Measurements from ENCODE around the gene FAM200C. TPM values are rescaled to one million over a fixed set of nuclear protein-coding genes. Genes with fewer than 3 reads are reported as not detected.

FAM200C gene
- total RNA-seq, 1 donor from 2014 or later = 1.4 TPM

DNA sequence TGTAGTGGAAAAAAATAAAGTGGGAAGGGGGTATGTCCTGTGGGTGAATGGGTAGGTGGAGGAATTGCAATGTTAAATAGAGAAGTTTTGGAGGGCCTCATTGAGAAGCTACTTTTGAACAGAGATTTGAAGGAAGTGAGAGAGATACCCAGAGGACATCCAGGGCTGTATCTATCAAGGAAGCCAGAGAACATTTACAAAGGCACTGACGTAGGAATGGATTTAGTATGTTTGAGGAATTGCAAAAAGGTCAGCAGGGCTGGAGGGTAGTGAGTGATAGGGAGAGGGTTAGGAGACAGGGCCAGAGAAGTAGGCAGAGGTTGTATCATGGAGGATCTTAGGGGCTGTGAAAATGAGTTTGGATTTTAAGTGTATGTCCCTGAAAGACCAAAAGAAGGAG is 35.7 kb upstream of the FAM200C start:
- no peaks in the 10 kb centered on the region for H3K27me3 Mint-ChIP-seq
- intact Hi-C loops (cut with micrococcal nuclease) = loop anchor here (5.0 to 10.0 kb wide), 3 partner anchors 219 to 1109 kb away; partner anchors contain the start of gene GABRB2
- no peak for DNase-seq
- H3K36me3 Mint-ChIP-seq (ENCODE audit: low read depth) = no peaks in the 10 kb centered on the region
- H3K4me1 Mint-ChIP-seq = peaks cover 28% of the 10 kb centered on the region
- no peaks in the 10 kb centered on the region for H3K9me3 Mint-ChIP-seq
- no peak overlapping the region for H3K4me3 Mint-ChIP-seq
- no peak overlapping the region for H3K27ac Mint-ChIP-seq

DNA sequence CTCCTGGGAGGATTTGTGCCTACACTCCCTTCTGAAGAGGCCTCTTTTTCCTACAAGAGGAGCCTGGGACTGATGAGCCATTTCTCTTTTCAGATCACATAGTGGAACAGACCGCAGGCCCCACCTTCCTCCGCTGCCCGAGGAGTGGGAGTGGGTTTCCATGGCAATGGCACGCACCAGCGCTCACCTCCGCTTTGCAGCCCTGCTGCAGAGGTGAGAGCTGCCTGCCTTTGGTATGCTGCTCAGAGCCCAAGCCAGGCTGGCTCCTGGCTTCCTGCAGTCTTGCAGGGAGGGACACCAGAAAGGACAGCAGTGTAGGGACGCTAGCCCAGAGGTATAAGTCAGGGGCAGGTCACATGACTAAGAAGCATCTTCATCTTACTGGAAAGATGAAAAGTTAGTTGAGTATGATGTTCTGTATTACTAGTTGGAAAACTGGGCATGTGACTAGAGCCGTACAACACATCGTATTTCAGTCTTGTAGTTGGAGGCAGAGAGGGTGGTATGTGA is 34.2 kb upstream of the FAM200C start:
- H3K27ac Mint-ChIP-seq = no peak overlapping the region
- H3K4me3 Mint-ChIP-seq = no peak overlapping the region
- no peaks in the 10 kb centered on the region for H3K9me3 Mint-ChIP-seq
- no peaks in the 10 kb centered on the region for H3K27me3 Mint-ChIP-seq
- intact Hi-C loops (cut with micrococcal nuclease) = loop anchor here (10.0 kb wide), 2 partner anchors 221 to 1111 kb away; partner anchors contain the start of gene GABRB2
- peaks cover 10% of the 10 kb centered on the region for H3K36me3 Mint-ChIP-seq (ENCODE audit: low read depth)
- peaks cover 19% of the 10 kb centered on the region for H3K4me1 Mint-ChIP-seq
- DNase-seq = no peak

DNA sequence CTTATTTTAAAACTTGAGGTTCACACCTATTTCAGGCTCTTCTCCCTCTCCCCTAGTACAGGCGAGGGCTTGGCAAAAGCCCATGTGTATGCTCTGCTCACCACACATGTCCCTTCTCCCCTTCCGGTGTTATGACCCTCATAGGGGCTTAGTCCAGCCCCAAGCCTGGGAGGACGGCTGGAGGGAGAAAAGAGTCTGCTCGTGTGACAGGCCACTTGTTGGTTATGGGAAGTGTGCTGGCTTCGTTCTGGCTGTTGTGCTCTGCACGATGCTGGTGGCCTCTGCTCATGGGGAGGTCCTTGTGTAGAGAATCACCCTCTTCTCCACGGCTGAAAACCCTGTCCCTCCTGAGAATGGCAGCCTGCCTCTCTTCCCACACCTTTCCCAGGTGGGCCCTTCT is 32.9 kb upstream of the FAM200C start:
- no peaks in the 10 kb centered on the region for H3K9me3 Mint-ChIP-seq
- H3K36me3 Mint-ChIP-seq (ENCODE audit: low read depth) = peaks cover 20% of the 10 kb centered on the region
- H3K4me1 Mint-ChIP-seq = peaks cover 11% of the 10 kb centered on the region
- no peaks in the 10 kb centered on the region for H3K27me3 Mint-ChIP-seq
- H3K4me3 Mint-ChIP-seq = no peak overlapping the region
- intact Hi-C loops (cut with micrococcal nuclease) = loop anchor here (10.0 kb wide), 2 partner anchors 222 to 1112 kb away; partner anchors contain the start of gene GABRB2
- no peak for DNase-seq
- H3K27ac Mint-ChIP-seq = no peak overlapping the region

DNA sequence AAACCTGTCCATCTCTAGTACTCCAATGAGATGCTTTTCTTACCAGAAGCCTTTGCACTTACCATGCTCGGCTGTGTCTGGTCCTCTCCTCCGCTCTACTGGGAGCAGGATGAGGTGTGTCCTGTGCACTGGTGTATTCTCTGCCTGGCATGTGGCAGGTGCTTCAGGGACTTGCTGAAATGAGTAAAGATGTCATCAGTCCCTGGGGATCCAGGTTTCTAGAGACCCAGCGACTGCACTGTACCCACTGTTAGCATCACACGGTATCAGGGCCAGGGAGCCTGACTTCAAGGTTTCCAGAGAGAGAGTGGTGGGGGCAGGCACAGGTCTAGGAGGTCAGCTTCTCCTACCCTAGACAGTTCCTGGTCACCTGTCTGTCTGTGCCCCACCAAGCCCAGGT is 32.3 kb upstream of the FAM200C start:
- intact Hi-C loops (cut with micrococcal nuclease) = loop anchor here (10.0 kb wide), 2 partner anchors 223 to 1113 kb away; partner anchors contain the start of gene GABRB2
- H3K9me3 Mint-ChIP-seq = no peaks in the 10 kb centered on the region
- H3K27ac Mint-ChIP-seq = no peak overlapping the region
- no peaks in the 10 kb centered on the region for H3K27me3 Mint-ChIP-seq
- peaks cover 26% of the 10 kb centered on the region for H3K36me3 Mint-ChIP-seq (ENCODE audit: low read depth)
- no peak overlapping the region for H3K4me3 Mint-ChIP-seq
- DNase-seq = no peak
- peaks cover 11% of the 10 kb centered on the region for H3K4me1 Mint-ChIP-seq

DNA sequence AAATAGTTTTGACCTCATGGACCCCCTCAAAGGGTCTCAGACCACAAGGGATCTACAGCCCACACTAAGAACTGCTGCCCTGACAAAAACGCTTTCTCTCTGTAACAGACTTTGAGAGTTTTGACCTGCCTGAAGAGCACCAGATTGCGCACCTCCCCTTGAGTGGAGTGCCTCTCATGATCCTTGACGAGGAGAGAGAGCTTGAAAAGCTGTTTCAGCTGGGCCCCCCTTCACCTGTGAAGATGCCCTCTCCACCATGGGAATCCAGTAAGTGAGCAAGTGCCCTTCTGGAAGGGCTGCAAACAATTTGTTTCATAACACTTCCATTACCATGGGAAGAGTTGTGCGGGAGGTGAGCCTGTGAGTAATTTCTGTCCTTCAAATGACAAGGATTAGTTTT is 27.8 kb upstream of the FAM200C start:
- Mint-ChIP-seq H3K27me3 (no peaks in the 10 kb centered on the region), H3K36me3 (ENCODE audit: low read depth) (peaks cover 45% of the 10 kb centered on the region), H3K4me1 (peaks cover 29% of the 10 kb centered on the region), H3K4me3 (no peak overlapping the region), H3K9me3 (no peaks in the 10 kb centered on the region), H3K27ac (no peak overlapping the region)
- no peak for DNase-seq
- intact Hi-C loops (cut with micrococcal nuclease) = no loop called here

DNA sequence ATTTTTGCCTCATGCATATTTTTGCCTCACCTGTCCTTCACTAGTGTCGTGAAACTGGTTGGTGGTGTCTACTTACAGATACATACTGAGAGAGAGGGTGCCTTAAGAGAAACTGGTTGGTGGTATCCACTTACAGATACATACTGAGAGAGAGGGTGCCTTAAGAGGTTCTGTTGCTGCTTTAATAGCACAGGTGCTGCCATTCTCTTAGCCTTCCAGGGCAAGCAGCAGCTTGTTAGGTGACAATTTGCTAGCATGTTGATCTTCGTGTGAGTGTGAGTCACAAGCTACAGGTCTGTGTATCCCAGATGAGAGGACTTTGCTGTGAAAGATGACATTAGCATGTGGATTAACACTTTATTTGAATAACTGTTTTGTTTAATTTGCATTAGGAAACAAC is 23.2 kb upstream of the FAM200C start:
- Mint-ChIP-seq H3K9me3 (no peaks in the 10 kb centered on the region), H3K4me3 (peak overlapping the region; percentile 99), H3K27ac (peak overlapping the region; percentile 30), H3K36me3 (ENCODE audit: low read depth) (peaks cover 31% of the 10 kb centered on the region), H3K4me1 (peaks cover 58% of the 10 kb centered on the region), H3K27me3 (no peaks in the 10 kb centered on the region)
- no peak for DNase-seq
- intact Hi-C loops (cut with micrococcal nuclease) = loop anchor here (5.0 kb wide), 1 partner anchor 84 kb away; no protein-coding TSS in a partner anchor

DNA sequence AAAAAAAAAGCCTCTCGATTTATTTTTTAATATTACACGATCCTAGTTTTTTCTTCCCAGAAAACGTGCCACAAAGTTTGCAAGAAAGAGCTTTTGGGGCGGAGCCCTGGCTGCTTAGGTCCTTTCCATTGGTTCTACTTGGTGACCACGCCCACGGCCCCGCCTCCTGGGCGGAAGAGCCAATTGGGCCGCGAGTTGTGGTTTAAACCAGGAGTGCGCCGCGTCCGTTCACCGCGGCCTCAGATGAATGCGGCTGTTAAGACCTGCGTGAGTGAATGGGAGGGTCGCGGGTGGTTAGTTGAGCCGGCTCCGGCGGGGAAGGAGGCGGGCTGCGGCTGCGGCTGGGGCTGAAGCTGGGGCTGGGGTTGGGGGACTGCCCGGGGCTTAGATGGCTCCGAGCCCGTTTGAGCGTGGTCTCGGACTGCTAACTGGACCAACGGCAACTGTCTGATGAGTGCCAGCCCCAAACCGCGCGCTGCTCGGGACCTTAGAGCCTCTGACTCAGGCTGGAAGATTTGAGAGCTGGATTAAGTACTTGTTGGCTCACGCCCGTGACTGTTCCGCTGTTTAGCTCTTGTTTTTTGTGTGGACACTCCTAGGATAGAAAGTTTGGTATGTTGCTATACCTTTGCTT is 21.9 kb upstream of the FAM200C start, which contains the start of gene PTTG1:
Gene PTTG1, plus strand, starts transcription at position 231 of the 634 bp plus-strand sequence. CDS start 458 bp downstream, outside the sequence.
- Mint-ChIP-seq H3K4me1 (peaks cover 67% of the 10 kb centered on the region), H3K4me3 (peak within 1 kb of the TSS; percentile 99), H3K9me3 (no peaks in the 10 kb centered on the region), H3K36me3 (ENCODE audit: low read depth) (peaks cover 22% of the 10 kb centered on the region), H3K27me3 (no peaks in the 10 kb centered on the region), H3K27ac (peak within 1 kb of the TSS; percentile 97)
- peak; percentile 98 for DNase-seq
- intact Hi-C loops (cut with micrococcal nuclease) = loop anchor here (5.0 kb wide), 1 partner anchor 86 kb away; no protein-coding TSS in a partner anchor

DNA sequence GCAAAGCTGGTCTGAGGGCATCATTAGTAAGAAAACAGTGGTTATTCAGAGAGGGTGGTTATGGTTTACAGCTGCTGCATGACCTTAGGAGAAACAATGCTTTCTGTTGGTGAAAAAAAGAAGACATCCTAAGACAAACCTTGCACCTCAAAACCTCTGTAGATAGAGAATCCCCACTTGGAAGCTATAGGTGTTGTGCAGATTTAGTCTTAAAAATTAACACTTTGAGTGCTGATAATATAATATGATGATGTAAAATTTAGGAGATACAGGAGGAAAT is 20.4 kb upstream of the FAM200C start:
- peak overlapping the region; percentile 97 for H3K4me3 Mint-ChIP-seq
- intact Hi-C loops (cut with micrococcal nuclease) = loop anchor here (5.0 kb wide), 1 partner anchor 87 kb away; no protein-coding TSS in a partner anchor
- peaks cover 72% of the 10 kb centered on the region for H3K4me1 Mint-ChIP-seq
- no peaks in the 10 kb centered on the region for H3K27me3 Mint-ChIP-seq
- peak overlapping the region; percentile 97 for H3K27ac Mint-ChIP-seq
- peaks cover 25% of the 10 kb centered on the region for H3K36me3 Mint-ChIP-seq (ENCODE audit: low read depth)
- H3K9me3 Mint-ChIP-seq = no peaks in the 10 kb centered on the region
- no peak for DNase-seq

DNA sequence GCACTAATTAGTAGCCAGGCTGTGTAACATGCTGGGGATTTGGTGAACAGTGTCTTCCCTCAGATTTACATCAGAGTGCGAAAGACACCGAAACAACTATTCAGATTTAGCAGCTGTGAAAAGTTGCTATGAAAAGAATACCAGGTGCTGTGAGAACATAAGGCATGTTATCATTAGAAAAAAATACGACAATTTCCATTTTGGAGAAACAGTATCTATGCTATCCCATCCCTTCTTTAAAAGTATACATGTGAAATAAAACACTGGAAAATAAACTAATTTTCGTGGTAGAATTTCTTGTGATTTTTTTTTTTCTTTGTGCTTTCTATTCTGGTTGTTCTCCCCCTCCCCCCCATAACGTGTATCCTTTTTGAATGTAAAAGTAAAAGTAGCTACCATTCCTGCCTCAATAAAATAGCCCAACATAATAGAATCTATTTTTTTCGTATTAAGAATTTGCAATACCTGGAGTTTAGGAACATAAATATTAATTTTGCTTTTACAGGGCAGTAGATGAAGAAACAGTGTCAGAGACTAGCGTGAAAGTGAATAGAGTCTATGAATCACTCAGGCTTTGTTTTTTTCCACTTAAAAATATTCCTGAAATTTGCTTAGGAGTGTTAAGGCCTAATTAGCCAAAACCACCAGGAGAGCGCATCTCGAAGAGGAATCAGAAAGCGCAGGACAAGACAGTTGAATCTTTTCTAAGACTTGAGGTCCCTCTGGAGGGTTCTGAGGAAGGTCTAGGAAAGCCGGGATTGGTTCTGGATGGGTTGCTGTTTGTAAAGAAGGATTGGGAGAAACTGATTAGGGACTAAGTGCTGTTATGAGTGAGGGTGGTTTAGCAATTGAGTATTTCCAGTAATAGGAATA is 19.8 kb upstream of the FAM200C start:
- Mint-ChIP-seq H3K27ac (peak overlapping the region; percentile 97), H3K9me3 (no peaks in the 10 kb centered on the region), H3K27me3 (no peaks in the 10 kb centered on the region), H3K4me3 (peak overlapping the region; percentile 97), H3K4me1 (peaks cover 69% of the 10 kb centered on the region), H3K36me3 (ENCODE audit: low read depth) (peaks cover 22% of the 10 kb centered on the region)
- intact Hi-C loops (cut with micrococcal nuclease) = loop anchor here (1.0 to 5.0 kb wide), 7 partner anchors 19 to 1212 kb away; partner anchors contain the start of genes FAM200C, PWWP2A, RNF145 and TTC1
- no peak for DNase-seq

DNA sequence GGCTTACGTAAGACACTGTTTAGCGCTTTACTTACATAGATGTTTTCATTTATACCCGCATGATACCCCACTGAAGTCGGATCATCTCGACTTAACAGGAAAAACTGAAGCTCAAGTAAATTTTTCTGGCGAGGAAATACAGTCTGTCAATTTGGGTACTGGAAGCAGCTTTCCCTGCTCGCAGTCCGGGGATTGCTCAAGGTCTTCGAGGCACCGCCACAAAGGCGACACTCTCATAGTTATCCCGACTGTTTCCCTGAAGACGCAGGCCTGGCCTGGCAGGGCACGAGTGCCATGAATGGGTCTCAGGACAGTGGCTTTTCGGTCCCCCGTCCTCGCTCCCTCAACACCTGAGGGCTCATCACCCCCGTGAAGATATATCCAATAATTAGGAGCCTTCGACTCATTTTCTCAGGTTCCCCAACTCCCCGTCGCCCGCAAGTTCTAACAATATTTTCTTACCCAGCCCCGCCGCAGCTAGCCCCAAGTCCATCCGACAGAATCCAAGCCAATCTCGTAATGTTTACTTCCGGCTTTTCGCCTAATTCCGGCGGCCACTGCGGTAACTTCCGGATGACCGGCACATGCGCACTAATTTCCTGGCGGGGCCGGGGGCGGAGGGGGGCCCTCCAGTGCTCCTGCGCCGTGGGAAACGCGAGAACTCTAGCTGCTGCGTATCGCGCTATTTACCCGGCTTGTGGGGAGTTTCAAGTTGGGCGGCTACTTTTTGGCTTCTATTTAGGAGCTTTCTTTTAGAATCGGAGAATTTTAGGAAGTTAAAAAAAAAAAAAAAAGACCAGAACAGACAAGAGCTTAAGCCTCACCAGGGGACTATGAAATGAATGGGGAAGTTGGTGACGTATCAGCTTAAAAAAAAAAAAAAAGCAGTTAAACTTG is 19.0 kb upstream of the FAM200C start, which contains the start of gene SLU7:
Gene SLU7, minus strand, starts transcription at position 521 of the 897 bp plus-strand sequence. CDS start 3,787 bp downstream, outside the sequence.
- intact Hi-C loops (cut with micrococcal nuclease) = loop anchor here (1.0 to 5.0 kb wide), 6 partner anchors 19 to 1212 kb away; partner anchors contain the start of genes FAM200C, PWWP2A, RNF145 and TTC1
- H3K27me3 Mint-ChIP-seq = no peaks in the 10 kb centered on the region

DNA sequence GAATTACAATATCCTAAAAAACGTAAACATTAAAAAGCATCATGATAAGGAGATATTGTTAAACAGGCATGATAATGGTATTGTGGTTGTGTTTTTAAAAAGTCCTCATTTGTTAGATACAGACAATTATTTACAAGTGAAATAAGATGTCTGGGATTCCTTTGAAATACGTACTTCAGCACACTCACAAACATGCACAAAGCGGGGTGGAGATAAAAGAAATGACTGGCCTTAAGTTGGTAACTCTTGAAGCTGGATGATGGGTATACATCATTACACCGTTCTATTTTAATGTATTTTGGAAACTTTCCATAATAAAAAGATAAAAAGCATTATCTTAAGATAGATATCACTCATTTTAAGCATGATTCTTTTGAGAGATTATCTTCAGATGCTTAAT is 1.0 kb downstream of the FAM200C start:
- H3K27ac Mint-ChIP-seq = no peak overlapping the region
- intact Hi-C loops (cut with micrococcal nuclease) = loop anchor here (5.0 kb wide), 1 partner anchor 282 kb away; the partner anchor contains the start of gene PWWP2A
- H3K4me3 Mint-ChIP-seq = peak overlapping the region; percentile 94

More for the DNA sequence above, 19.0 kb upstream of the FAM200C start, which contains the start of gene SLU7:
- H3K9me3 Mint-ChIP-seq = no peaks in the 10 kb centered on the region
- H3K4me3 Mint-ChIP-seq = peak within 1 kb of the TSS; percentile 97
- DNase-seq = peak; percentile 98
- peaks cover 13% of the 10 kb centered on the region for H3K36me3 Mint-ChIP-seq (ENCODE audit: low read depth)
- peaks cover 61% of the 10 kb centered on the region for H3K4me1 Mint-ChIP-seq
- H3K27ac Mint-ChIP-seq = peak within 1 kb of the TSS; percentile 97

DNA sequence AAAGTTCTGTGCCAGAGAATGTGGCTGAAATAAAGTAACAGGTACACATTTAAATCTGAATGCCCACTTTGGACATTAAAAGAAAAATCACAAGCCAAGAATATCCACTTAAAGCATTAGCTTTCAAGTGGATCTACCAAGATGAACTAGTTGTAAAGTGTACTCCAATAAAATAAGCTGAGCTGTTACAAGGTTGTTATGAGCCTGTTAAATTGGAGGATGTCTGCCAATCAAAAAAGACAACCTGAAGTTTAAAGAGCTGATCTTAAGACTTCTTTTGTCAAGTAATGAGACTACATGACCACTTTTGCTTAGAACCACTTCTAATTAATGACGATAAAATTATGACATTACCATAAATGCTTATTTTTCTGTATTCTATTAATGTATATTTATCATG is 2.4 kb downstream of the FAM200C start:
- Mint-ChIP-seq H3K36me3 (ENCODE audit: low read depth) (peaks cover 6% of the 10 kb centered on the region), H3K4me1 (peaks cover 14% of the 10 kb centered on the region), H3K27me3 (peaks cover 2% of the 10 kb centered on the region), H3K9me3 (no peaks in the 10 kb centered on the region), H3K27ac (no peak overlapping the region), H3K4me3 (no peak overlapping the region)
- intact Hi-C loops (cut with micrococcal nuclease) = loop anchor here (5.0 kb wide), 1 partner anchor 280 kb away; the partner anchor contains the start of gene PWWP2A
- DNase-seq = no peak

More for the DNA sequence above, 1.0 kb downstream of the FAM200C start:
- no peak for DNase-seq
- Mint-ChIP-seq H3K36me3 (ENCODE audit: low read depth) (peaks cover 14% of the 10 kb centered on the region), H3K9me3 (no peaks in the 10 kb centered on the region), H3K4me1 (peaks cover 14% of the 10 kb centered on the region), H3K27me3 (peaks cover 2% of the 10 kb centered on the region)

All from activated CD4-positive, alpha-beta T cell treated with anti-CD3 and anti-CD28 coated beads, Interleukin-2, amount 10 ng/mL, durations not matched to agents 24 days and 14 days (primary cell).